Stimulated activated naive CD8-positive, alpha-beta T cell treated with anti-CD3 and anti-CD28 coated beads, Interleukin-15, amount 100 ng/mL, for 72 hours (primary cell): ENCODE results near the gene AXL.
A peak's percentile ranks its signal among the peaks of the same experiment; 100 is the strongest.
"Not testable (repeated sequence)": the region's sequence is repeated elsewhere in the genome, so short reads cannot be mapped to it uniquely, and the experiment has no call there.

Source experiments
- ATAC-seq: fragments of 150-1000 bp; cut with Tn5 transposase; 2 replicates; pipeline ENCODE4 v1.10.0; 2021; ENCODE audit warnings: mild to moderate bottlenecking, moderate library complexity
- DNase-seq, 2 donors: peaks; one replicate each; pipeline ENCODE4 v3.0.0; 2021 to 2022
- H3K27ac Mint-ChIP-seq, 2 donors: one replicate each; pipeline ENCODE4 v1.8.0; 2022; ENCODE audit warnings: mild to moderate bottlenecking in 2 of 2, mixed read lengths in 2 of 2, moderate library complexity in 2 of 2
- H3K27me3 Mint-ChIP-seq: one replicate; pipeline ENCODE4 v1.8.0; 2022; ENCODE audit warnings: mixed read lengths
- H3K4me1 Mint-ChIP-seq: one replicate; pipeline ENCODE4 v1.8.0; 2022; ENCODE audit warnings: mild to moderate bottlenecking, mixed read lengths
- H3K4me3 Mint-ChIP-seq, 2 donors: one replicate each; pipeline ENCODE4 v1.8.0; 2022; ENCODE audit warnings: mild to moderate bottlenecking in 2 of 2, mixed read lengths in 2 of 2, moderate library complexity in 1 of 2
- H3K9me3 Mint-ChIP-seq, 2 donors: one replicate each; pipeline ENCODE4 v1.8.0; 2022; ENCODE audit warnings: mixed read lengths in 2 of 2

Gene AXL

GRCh38 chr19:41218615-41219507, at the start of gene AXL:
TSS of gene AXL (plus strand) at chr19:41219223. CDS start at chr19:41219393, 170 bp downstream.
- Mint-ChIP-seq H3K4me3 (peak within 1 kb of the TSS in 1 of 2 donors; percentile 36), H3K27ac (peak within 1 kb of the TSS; percentile 22 to 29)

GRCh38 chr19:41172297-41173164, 46.5 kb upstream of the AXL start:
- peak overlapping the region; percentile 54 to 55 for H3K27ac Mint-ChIP-seq
- H3K9me3 Mint-ChIP-seq: no peaks in the 10 kb centered on the region

More at GRCh38 chr19:41218615-41219507, at the start of gene AXL:
- DNase-seq (no peak), ATAC-seq (peak; percentile 52)
- peaks cover 27% of the 10 kb centered on the region for H3K4me1 Mint-ChIP-seq
- H3K9me3 Mint-ChIP-seq: no peaks in the 10 kb centered on the region
- peaks cover 69% of the 10 kb centered on the region for H3K27me3 Mint-ChIP-seq

GRCh38 chr19:41174297-41174928, 44.6 kb upstream of the AXL start:
- no peaks in the 10 kb centered on the region for H3K27me3 Mint-ChIP-seq
- no peaks in the 10 kb centered on the region for H3K9me3 Mint-ChIP-seq
- ATAC-seq: no peak
- H3K4me1 Mint-ChIP-seq: peaks cover 27% of the 10 kb centered on the region
- H3K27ac Mint-ChIP-seq: peak overlapping the region in 1 of 2 donors; percentile 34
- no peak overlapping the region for H3K4me3 Mint-ChIP-seq
- DNase-seq: no peak

More at GRCh38 chr19:41172297-41173164, 46.5 kb upstream of the AXL start:
- Mint-ChIP-seq H3K4me1 (peaks cover 27% of the 10 kb centered on the region), H3K4me3 (no peak overlapping the region), H3K27me3 (no peaks in the 10 kb centered on the region)
- no peak for ATAC-seq
- no peak for DNase-seq

GRCh38 chr19:41175801-41176777, 42.9 kb upstream of the AXL start:
- Mint-ChIP-seq H3K4me1 (peaks cover 27% of the 10 kb centered on the region), H3K4me3 (peak overlapping the region; percentile 9 to 31), H3K27me3 (no peaks in the 10 kb centered on the region), H3K27ac (peak overlapping the region in 1 of 2 donors; percentile 78), H3K9me3 (no peaks in the 10 kb centered on the region)
- ATAC-seq (peak; percentile 91), DNase-seq (peak; percentile 19 to 44)

- H3K27ac Mint-ChIP-seq, H3K9me3 Mint-ChIP-seq, DNase-seq, H3K27me3 Mint-ChIP-seq, ATAC-seq, H3K4me3 Mint-ChIP-seq: not testable (repeated sequence)
- H3K4me1 Mint-ChIP-seq: peaks cover 18% of the 10 kb centered on the region
Measured at GRCh38 chr19:41180173-41180572, 38.9 kb upstream of the AXL start.

- no peak overlapping the region for H3K4me3 Mint-ChIP-seq
- no peaks in the 10 kb centered on the region for H3K9me3 Mint-ChIP-seq
- H3K4me1 Mint-ChIP-seq: peaks cover 1% of the 10 kb centered on the region
- DNase-seq (no peak), ATAC-seq (no peak)
- H3K27ac Mint-ChIP-seq: no peak overlapping the region
- H3K27me3 Mint-ChIP-seq: peaks cover 28% of the 10 kb centered on the region
Measured at GRCh38 chr19:41186971-41187883, 31.8 kb upstream of the AXL start.

GRCh38 chr19:41187884-41188279, 31.1 kb upstream of the AXL start:
- DNase-seq: no peak
- no peak for ATAC-seq
- Mint-ChIP-seq H3K4me3 (no peak overlapping the region), H3K27me3 (peaks cover 34% of the 10 kb centered on the region), H3K4me1 (peaks cover 8% of the 10 kb centered on the region), H3K9me3 (no peaks in the 10 kb centered on the region), H3K27ac (no peak overlapping the region)

- Mint-ChIP-seq H3K4me3 (no peak overlapping the region), H3K4me1 (peaks cover 21% of the 10 kb centered on the region), H3K9me3 (no peaks in the 10 kb centered on the region), H3K27ac (no peak overlapping the region), H3K27me3 (peaks cover 48% of the 10 kb centered on the region)
- ATAC-seq (no peak), DNase-seq (no peak)
Measured at GRCh38 chr19:41189425-41190065, 29.5 kb upstream of the AXL start.

- peaks cover 21% of the 10 kb centered on the region for H3K4me1 Mint-ChIP-seq
- peaks cover 48% of the 10 kb centered on the region for H3K27me3 Mint-ChIP-seq
- no peaks in the 10 kb centered on the region for H3K9me3 Mint-ChIP-seq
- H3K27ac Mint-ChIP-seq: peak within 1 kb of the TSS in 1 of 2 donors; percentile 45
- peak; percentile 67 for ATAC-seq
- no peak for DNase-seq
- H3K4me3 Mint-ChIP-seq: peak within 1 kb of the TSS; percentile 49 to 73
Measured at GRCh38 chr19:41192574-41193429, 26.2 kb upstream of the AXL start, which contains the start of gene CYP2S1. TSS of gene CYP2S1 (plus strand) at chr19:41193219. CDS start at chr19:41193265, 46 bp downstream.

- H3K27ac Mint-ChIP-seq: no peak overlapping the region
- peaks cover 21% of the 10 kb centered on the region for H3K4me1 Mint-ChIP-seq
- DNase-seq: no peak
- peak; percentile 30 for ATAC-seq
- peaks cover 48% of the 10 kb centered on the region for H3K27me3 Mint-ChIP-seq
- no peaks in the 10 kb centered on the region for H3K9me3 Mint-ChIP-seq
- peak overlapping the region in 1 of 2 donors; percentile 73 for H3K4me3 Mint-ChIP-seq
Measured at GRCh38 chr19:41193430-41194156, 25.4 kb upstream of the AXL start.

- Mint-ChIP-seq H3K27me3 (peaks cover 47% of the 10 kb centered on the region), H3K4me1 (peaks cover 21% of the 10 kb centered on the region), H3K4me3 (no peak overlapping the region), H3K27ac (no peak overlapping the region), H3K9me3 (no peaks in the 10 kb centered on the region)
- DNase-seq (no peak), ATAC-seq (no peak)
Measured at GRCh38 chr19:41194157-41194552, 24.9 kb upstream of the AXL start.
